Measurements from ENCODE around the gene PADI1.

Gene PADI1

GRCh38 chr1:17235135-17235885, 30.4 kb downstream of the PADI1 start:
- TF ChIP-seq SNAI2 (CRISPR knock-in tag; IDR thresholded peaks at IDR 0.05) (no peak), TSHZ2 (CRISPR knock-in tag; IDR thresholded peaks at IDR 0.05) (no peak), RARB (CRISPR knock-in tag; IDR thresholded peaks at IDR 0.05) (no peak), ESRRG (CRISPR knock-in tag; IDR thresholded peaks at IDR 0.05) (no peak), ISL1 (CRISPR knock-in tag; IDR thresholded peaks at IDR 0.05) (no peak), CREB5 (CRISPR knock-in tag; IDR thresholded peaks at IDR 0.05; ENCODE audit: low read depth) (no peak), GLIS3 (CRISPR knock-in tag; IDR thresholded peaks at IDR 0.05) (no peak), ZFP3 (CRISPR knock-in tag; IDR thresholded peaks at IDR 0.05) (no peak), PATZ1 (CRISPR knock-in tag; IDR thresholded peaks at IDR 0.05; ENCODE audit: borderline replicate concordance) (no peak), TOX (CRISPR knock-in tag; IDR thresholded peaks at IDR 0.05; ENCODE audit: borderline replicate concordance) (no peak), POU6F1 (CRISPR knock-in tag; IDR thresholded peaks at IDR 0.05; ENCODE audit: borderline replicate concordance, low read depth) (no peak), ZC3H10 (CRISPR knock-in tag; IDR thresholded peaks at IDR 0.05) (no peak), ZNF565 (CRISPR knock-in tag; conservative IDR thresholded peaks at IDR 0.05; ENCODE audit: low read depth) (no peak), CSRNP3 (CRISPR knock-in tag; IDR thresholded peaks at IDR 0.05) (no peak), ZNF70 (CRISPR knock-in tag; IDR thresholded peaks at IDR 0.05) (no peak), ZNF8 (CRISPR knock-in tag; IDR thresholded peaks at IDR 0.05) (no peak)
- ATAC-seq, result no peak

- ATAC-seq, result peak; percentile 80
Measured at GRCh38 chr1:17236779-17237560, 32.0 kb downstream of the PADI1 start.

More at GRCh38 chr1:17236779-17237560, 32.0 kb downstream of the PADI1 start:
- no peak for TF ChIP-seq ESRRG (CRISPR knock-in tag; IDR thresholded peaks at IDR 0.05)
- no peak for TF ChIP-seq RARB (CRISPR knock-in tag; IDR thresholded peaks at IDR 0.05)
- TF ChIP-seq POU6F1 (CRISPR knock-in tag; IDR thresholded peaks at IDR 0.05; ENCODE audit: borderline replicate concordance, low read depth), result no peak
- TF ChIP-seq TCF4 (CRISPR knock-in tag; IDR thresholded peaks at IDR 0.05; ENCODE audit: borderline replicate concordance), result no peak
- no peak for TF ChIP-seq ZNF70 (CRISPR knock-in tag; IDR thresholded peaks at IDR 0.05)
- TF ChIP-seq TSHZ2 (CRISPR knock-in tag; IDR thresholded peaks at IDR 0.05), result no peak

Data from SK-N-SH treated with all-trans-retinoic acid at 6 μM for 48 hours (cell line).